ENCODE data around the gene MTCL1.

DNA sequence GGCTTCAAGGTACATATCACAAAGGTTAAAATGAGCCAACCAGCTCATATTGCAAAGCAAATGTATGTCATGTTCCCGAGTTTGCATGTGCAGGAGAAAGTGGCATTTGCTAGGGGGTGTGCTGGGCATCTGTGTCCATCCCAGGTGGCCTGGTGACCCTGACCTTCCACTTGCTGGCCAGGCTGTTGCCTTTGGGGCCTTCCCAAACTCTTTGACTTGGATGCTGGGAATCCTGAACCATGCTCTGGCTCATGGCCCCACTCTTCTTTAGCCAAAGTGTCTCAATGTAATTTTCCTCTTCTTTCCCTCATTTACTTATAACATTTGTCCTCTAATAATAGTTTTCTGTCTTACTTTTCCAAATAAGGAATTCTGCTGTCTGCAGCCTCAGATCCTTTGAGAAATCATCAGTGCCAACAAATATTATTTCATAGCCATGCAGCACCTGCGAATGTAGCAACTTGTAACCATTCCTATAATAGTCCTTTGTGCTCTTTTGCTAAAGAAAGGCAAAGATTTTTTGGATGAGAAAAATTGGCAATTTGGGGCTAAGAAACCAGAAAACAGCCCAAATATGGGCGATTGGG lies 64.2 kb downstream of the MTCL1 start:
- no peak for TF ChIP-seq POLR2A (IDR thresholded peaks at IDR 0.05)
- TF ChIP-seq, protein P1, sequence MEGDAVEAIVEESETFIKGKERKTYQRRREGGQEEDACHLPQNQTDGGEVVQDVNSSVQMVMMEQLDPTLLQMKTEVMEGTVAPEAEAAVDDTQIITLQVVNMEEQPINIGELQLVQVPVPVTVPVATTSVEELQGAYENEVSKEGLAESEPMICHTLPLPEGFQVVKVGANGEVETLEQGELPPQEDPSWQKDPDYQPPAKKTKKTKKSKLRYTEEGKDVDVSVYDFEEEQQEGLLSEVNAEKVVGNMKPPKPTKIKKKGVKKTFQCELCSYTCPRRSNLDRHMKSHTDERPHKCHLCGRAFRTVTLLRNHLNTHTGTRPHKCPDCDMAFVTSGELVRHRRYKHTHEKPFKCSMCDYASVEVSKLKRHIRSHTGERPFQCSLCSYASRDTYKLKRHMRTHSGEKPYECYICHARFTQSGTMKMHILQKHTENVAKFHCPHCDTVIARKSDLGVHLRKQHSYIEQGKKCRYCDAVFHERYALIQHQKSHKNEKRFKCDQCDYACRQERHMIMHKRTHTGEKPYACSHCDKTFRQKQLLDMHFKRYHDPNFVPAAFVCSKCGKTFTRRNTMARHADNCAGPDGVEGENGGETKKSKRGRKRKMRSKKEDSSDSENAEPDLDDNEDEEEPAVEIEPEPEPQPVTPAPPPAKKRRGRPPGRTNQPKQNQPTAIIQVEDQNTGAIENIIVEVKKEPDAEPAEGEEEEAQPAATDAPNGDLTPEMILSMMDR (IDR thresholded peaks at IDR 0.05): no peak

Measured in heart left ventricle (tissue), 13 donors.